ENCODE results near the gene SELENOO.

- TF ChIP-seq CTCF (IDR thresholded peaks at IDR 0.05; ENCODE audit: borderline replicate concordance, extremely low read depth, low read length, poor library complexity, severe bottlenecking) (peak; percentile 33), EZH2 (IDR thresholded peaks at IDR 0.05; ENCODE audit: borderline replicate concordance, low read depth, low read length, severe bottlenecking) (no peak)
These were observed 20.8 kb downstream of the SELENOO start for GRCh38 chr22:50221410-50222300.

Data from DND-41 (cell line).